SK-N-MC (cell line): ENCODE data around the gene FHIT.

Experiments
- DNase-seq: peaks from one replicate; pipeline ENCODE4 v3.0.0-alpha.2; 2011; ENCODE audit warnings: low read depth, low spot score
- H3K27ac ChIP-seq: fragments of 200-600 bp; sonication (generic); 2 replicates; pipeline ENCODE4 v1.5.1; 2016; ENCODE audit warnings: mixed run types
- H3K36me3 ChIP-seq: fragments of 200-600 bp; sonication (generic); 2 replicates; pipeline ENCODE4 v1.6.1; 2017; ENCODE audit warnings: antibody characterized with exemption, low read length, mixed read lengths; ENCODE audit not compliant: insufficient read depth
- H3K4me3 ChIP-seq: fragments of 200-600 bp; sonication (generic); 2 replicates; pipeline ENCODE4 v1.5.1; 2016
- H3K9ac ChIP-seq: fragments of 200-600 bp; sonication (generic); 2 replicates; pipeline ENCODE4 v1.8.0; 2017; ENCODE audit warnings: mixed run types, mixed read lengths; ENCODE audit not compliant: insufficient read length
- H3K9me3 ChIP-seq: fragments of 200-600 bp; sonication (generic); 2 replicates; pipeline ENCODE4 v1.6.1; 2017; ENCODE audit warnings: low read depth, mild to moderate bottlenecking, antibody characterized with exemption, low read length, moderate library complexity, mixed read lengths
- EZH2 ChIP-seq: fragments of 200-600 bp; sonication (generic); IDR thresholded peaks from one replicate; pipeline ENCODE4 v1.6.1; 2017; ENCODE audit warnings: antibody characterized with exemption
- FOXP2 ChIP-seq: optimal IDR thresholded peaks from 2 replicates; pipeline ENCODE3; 2011; ENCODE audit warnings: mild to moderate bottlenecking, moderate library complexity; ENCODE audit not compliant: insufficient read depth; ENCODE audit errors: extremely low read length, control extremely low read depth
- POLR2AphosphoS5 ChIP-seq: IDR thresholded peaks from 2 replicates; pipeline ENCODE4 v1.6.1; 2012; ENCODE audit warnings: mild to moderate bottlenecking, low read depth, low read length, borderline replicate concordance

The FHIT gene

GRCh38 chr3:60304112-60304511, 947.1 kb downstream of the FHIT start:
- H3K4me3 ChIP-seq: no peak overlapping the region
- no peaks in the 10 kb centered on the region for H3K9me3 ChIP-seq
- H3K27ac ChIP-seq: no peak overlapping the region
- no peak overlapping the region for H3K9ac ChIP-seq
- no peak for TF ChIP-seq POLR2AphosphoS5
- no peak for TF ChIP-seq EZH2
- no peak for TF ChIP-seq FOXP2
- H3K36me3 ChIP-seq: no peaks in the 10 kb centered on the region
- DNase-seq: no peak

- Histone ChIP-seq H3K9ac (no peak overlapping the region), H3K9me3 (no peaks in the 10 kb centered on the region), H3K36me3 (no peaks in the 10 kb centered on the region), H3K27ac (no peak overlapping the region), H3K4me3 (no peak overlapping the region)
- TF ChIP-seq FOXP2: no peak
- TF ChIP-seq POLR2AphosphoS5: no peak
- no peak for TF ChIP-seq EZH2
- DNase-seq: no peak
Observed at GRCh38 chr3:60303160-60303559, 948.1 kb downstream of the FHIT start.

GRCh38 chr3:60301142-60301541, 950.1 kb downstream of the FHIT start:
- no peak overlapping the region for H3K4me3 ChIP-seq
- TF ChIP-seq EZH2: no peak
- TF ChIP-seq FOXP2: no peak
- TF ChIP-seq POLR2AphosphoS5: no peak
- no peak overlapping the region for H3K27ac ChIP-seq
- no peak overlapping the region for H3K9ac ChIP-seq
- no peaks in the 10 kb centered on the region for H3K36me3 ChIP-seq
- DNase-seq: no peak
- H3K9me3 ChIP-seq: no peaks in the 10 kb centered on the region

- Histone ChIP-seq H3K27ac (no peak overlapping the region), H3K4me3 (no peak overlapping the region), H3K36me3 (no peaks in the 10 kb centered on the region), H3K9ac (no peak overlapping the region), H3K9me3 (no peaks in the 10 kb centered on the region)
- TF ChIP-seq EZH2 (no peak), POLR2AphosphoS5 (no peak), FOXP2 (no peak)
- no peak for DNase-seq
Observed at GRCh38 chr3:60298141-60298540, 953.1 kb downstream of the FHIT start.

DNA sequence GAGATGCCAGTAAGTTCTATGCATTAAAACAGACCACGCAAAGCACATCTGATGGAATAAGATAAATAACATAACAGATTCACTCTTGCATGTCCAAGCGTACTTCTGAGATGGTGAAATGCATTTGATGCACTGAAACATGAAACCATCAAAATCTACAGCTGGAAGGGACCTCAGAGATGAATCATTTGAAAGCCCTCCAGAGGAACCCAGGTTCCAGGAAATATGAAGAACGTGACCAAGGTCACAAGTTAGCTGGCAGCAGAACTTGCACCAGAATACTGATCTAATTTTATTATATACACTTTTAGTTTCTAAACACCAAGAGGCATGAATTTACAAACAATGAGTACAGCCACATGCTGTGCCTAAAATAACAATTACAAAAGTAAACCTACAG, 957.1 kb downstream of the FHIT start:
- DNase-seq: no peak
- Histone ChIP-seq H3K9ac (no peak overlapping the region), H3K4me3 (no peak overlapping the region), H3K36me3 (no peaks in the 10 kb centered on the region), H3K27ac (no peak overlapping the region), H3K9me3 (no peaks in the 10 kb centered on the region)
- no peak for TF ChIP-seq EZH2
- TF ChIP-seq FOXP2: no peak
- no peak for TF ChIP-seq POLR2AphosphoS5

- Histone ChIP-seq H3K9ac (no peak overlapping the region), H3K36me3 (no peaks in the 10 kb centered on the region), H3K27ac (no peak overlapping the region), H3K4me3 (no peak overlapping the region), H3K9me3 (no peaks in the 10 kb centered on the region)
- no peak for DNase-seq
- no peak for TF ChIP-seq EZH2
- TF ChIP-seq FOXP2: no peak
- no peak for TF ChIP-seq POLR2AphosphoS5
Observed at GRCh38 chr3:60291115-60291514, 960.1 kb downstream of the FHIT start.

GRCh38 chr3:60290122-60290492, 961.1 kb downstream of the FHIT start:
- DNase-seq: no peak
- Histone ChIP-seq H3K36me3 (no peaks in the 10 kb centered on the region), H3K27ac (no peak overlapping the region), H3K4me3 (no peak overlapping the region), H3K9ac (no peak overlapping the region), H3K9me3 (no peaks in the 10 kb centered on the region)
- no peak for TF ChIP-seq POLR2AphosphoS5
- no peak for TF ChIP-seq EZH2
- TF ChIP-seq FOXP2: no peak

- H3K27ac ChIP-seq: no peak overlapping the region
- H3K9ac ChIP-seq: no peak overlapping the region
- no peak overlapping the region for H3K4me3 ChIP-seq
- H3K9me3 ChIP-seq: no peaks in the 10 kb centered on the region
- TF ChIP-seq EZH2 (no peak), POLR2AphosphoS5 (no peak), FOXP2 (no peak)
- H3K36me3 ChIP-seq: no peaks in the 10 kb centered on the region
- DNase-seq: no peak
Observed at GRCh38 chr3:60289341-60290121, 961.7 kb downstream of the FHIT start.

GRCh38 chr3:60282866-60283265, 968.4 kb downstream of the FHIT start:
- no peaks in the 10 kb centered on the region for H3K36me3 ChIP-seq
- no peak for TF ChIP-seq EZH2
- no peak for TF ChIP-seq POLR2AphosphoS5
- no peak for TF ChIP-seq FOXP2
- no peak overlapping the region for H3K4me3 ChIP-seq
- H3K9me3 ChIP-seq: no peaks in the 10 kb centered on the region
- no peak overlapping the region for H3K27ac ChIP-seq
- no peak for DNase-seq
- no peak overlapping the region for H3K9ac ChIP-seq
